ENCODE results near the gene SOX21.
"Not testable (repeated sequence)": the region's sequence is repeated elsewhere in the genome, so short reads cannot be mapped to it uniquely, and the experiment has no call there.

SOX21 gene

DNA sequence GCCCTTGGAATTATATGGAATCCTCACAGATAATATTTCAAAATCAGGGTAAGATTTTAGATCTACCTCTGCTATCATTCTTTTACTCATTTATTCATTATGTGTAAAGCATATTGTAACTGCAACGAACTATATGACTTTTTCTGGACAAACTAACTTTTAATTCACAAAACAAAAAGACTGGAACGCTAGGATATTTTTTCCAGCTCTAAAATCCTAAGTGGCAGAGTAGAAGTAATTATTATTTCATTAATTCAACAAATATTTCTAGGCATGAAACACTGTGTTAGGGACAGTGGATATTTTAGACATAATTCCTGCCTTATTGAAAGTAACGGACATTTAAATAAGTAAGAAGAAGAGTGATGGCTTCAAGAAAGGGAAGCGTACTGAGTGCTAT lies 26.9 kb upstream of the SOX21 start:
- no peak for DNase-seq (ENCODE audit: low read depth)
- TF ChIP-seq, protein P1, sequence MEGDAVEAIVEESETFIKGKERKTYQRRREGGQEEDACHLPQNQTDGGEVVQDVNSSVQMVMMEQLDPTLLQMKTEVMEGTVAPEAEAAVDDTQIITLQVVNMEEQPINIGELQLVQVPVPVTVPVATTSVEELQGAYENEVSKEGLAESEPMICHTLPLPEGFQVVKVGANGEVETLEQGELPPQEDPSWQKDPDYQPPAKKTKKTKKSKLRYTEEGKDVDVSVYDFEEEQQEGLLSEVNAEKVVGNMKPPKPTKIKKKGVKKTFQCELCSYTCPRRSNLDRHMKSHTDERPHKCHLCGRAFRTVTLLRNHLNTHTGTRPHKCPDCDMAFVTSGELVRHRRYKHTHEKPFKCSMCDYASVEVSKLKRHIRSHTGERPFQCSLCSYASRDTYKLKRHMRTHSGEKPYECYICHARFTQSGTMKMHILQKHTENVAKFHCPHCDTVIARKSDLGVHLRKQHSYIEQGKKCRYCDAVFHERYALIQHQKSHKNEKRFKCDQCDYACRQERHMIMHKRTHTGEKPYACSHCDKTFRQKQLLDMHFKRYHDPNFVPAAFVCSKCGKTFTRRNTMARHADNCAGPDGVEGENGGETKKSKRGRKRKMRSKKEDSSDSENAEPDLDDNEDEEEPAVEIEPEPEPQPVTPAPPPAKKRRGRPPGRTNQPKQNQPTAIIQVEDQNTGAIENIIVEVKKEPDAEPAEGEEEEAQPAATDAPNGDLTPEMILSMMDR (conservative IDR thresholded peaks at IDR 0.05; ENCODE audit: control insufficient read depth, insufficient read depth, low read depth, low read length): no peak

DNA sequence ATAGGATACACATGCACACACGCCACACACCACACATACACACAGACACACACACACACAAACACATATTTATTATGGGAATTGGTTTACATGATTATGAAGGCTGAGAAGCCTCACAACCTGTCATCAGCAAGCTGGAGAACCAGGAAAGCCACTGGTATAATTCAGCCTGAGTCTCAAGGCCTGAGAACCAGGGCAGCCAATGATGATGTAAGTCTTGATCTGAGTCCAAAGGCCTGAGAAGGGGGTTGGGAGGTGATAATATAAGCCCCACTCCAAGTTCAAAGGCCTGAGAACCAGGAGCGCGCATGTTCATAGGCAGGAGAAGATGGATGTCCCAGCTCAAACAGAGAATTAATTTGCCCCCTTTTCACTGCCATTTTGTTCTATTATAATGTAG lies 18.7 kb upstream of the SOX21 start:
- DNase-seq (ENCODE audit: low read depth): no peak
- TF ChIP-seq, protein P1 (conservative IDR thresholded peaks at IDR 0.05; ENCODE audit: control insufficient read depth, insufficient read depth, low read depth, low read length): no peak
- no peak overlapping the region for H3K4me3 ChIP-seq (ENCODE audit: control insufficient read depth, low read depth, low read length)

More for the DNA sequence above, 26.9 kb upstream of the SOX21 start:
- no peak overlapping the region for H3K4me3 ChIP-seq (ENCODE audit: control insufficient read depth, low read depth, low read length)

DNA sequence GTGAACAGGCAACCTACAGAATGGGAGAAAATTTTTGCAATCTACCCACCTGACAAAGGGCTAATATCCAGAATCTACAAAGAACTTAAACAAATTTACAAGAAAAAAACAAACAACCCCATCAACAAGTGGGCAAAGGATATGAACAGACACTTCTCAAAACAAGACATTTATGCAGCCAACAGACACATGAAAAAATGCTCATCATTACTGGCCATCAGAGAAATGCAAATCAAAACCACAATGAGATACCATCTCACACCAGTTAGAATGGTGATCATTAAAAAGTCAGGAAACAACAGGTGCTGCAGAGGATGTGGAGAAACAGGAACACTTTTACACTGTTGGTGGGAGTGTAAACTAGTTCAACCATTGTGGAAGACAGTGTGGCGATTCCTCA lies 17.6 kb upstream of the SOX21 start:
- not testable (repeated sequence) for H3K4me3 ChIP-seq (ENCODE audit: control insufficient read depth, low read depth, low read length); DNase-seq (ENCODE audit: low read depth)

DNA sequence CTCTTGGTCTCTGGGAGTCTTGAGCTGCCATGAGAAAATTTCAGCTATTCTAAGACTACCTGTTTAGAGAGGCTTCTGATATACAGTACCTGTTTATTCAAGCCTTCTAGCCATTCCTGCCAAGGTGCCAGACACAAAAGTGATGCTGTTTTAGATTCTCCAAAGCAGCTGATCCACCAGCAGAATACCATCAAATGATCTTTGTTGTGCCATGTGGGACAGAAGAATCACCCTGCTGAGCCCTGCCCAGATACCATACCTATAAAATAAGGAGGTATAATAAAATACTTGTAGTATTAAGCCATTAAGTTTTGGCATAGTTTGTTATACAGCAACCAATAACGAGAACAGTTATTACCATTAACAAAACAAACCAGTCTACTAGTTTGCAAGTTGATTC lies 14.1 kb upstream of the SOX21 start:
- TF ChIP-seq, protein P1 (conservative IDR thresholded peaks at IDR 0.05; ENCODE audit: control insufficient read depth, insufficient read depth, low read depth, low read length): no peak
- no peak overlapping the region for H3K4me3 ChIP-seq (ENCODE audit: control insufficient read depth, low read depth, low read length)
- DNase-seq (ENCODE audit: low read depth): no peak

DNA sequence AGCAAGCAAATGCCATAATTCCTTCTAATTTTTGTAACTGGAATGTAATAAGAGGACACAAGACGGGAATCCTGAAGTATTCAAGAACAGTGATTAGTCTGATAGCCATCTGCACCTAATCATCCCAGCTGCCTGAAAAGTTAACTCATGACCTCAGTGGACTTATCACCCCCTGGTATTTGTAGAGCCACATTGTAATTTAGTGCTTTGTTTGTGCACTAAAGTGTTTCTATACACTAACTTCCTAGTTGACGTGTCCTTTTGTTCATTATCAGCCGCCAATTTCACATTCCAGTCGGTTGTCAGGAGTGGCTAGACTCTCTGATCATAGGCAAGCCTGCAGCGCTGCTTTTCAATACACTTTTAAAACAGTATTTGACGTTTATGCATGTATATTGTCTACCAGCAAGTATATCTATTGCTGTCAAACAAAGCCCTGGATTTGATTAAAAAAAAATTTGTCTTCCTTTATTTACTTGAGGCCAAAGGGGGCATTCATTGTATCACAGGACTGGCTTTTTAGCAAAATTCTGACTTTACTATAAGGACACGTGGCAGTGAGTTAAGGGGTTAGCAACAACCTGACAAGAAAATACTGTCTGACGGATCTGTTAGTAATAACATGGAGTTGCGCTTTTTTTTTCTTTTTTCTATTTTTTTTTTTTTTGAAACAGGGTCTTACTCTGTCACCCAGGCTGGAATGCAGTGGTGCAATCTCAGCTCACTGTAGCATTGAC lies 10.4 kb upstream of the SOX21 start:
- no peak for DNase-seq (ENCODE audit: low read depth)
- TF ChIP-seq, protein P1 (conservative IDR thresholded peaks at IDR 0.05; ENCODE audit: control insufficient read depth, insufficient read depth, low read depth, low read length): no peak
- no peak overlapping the region for H3K4me3 ChIP-seq (ENCODE audit: control insufficient read depth, low read depth, low read length)

DNA sequence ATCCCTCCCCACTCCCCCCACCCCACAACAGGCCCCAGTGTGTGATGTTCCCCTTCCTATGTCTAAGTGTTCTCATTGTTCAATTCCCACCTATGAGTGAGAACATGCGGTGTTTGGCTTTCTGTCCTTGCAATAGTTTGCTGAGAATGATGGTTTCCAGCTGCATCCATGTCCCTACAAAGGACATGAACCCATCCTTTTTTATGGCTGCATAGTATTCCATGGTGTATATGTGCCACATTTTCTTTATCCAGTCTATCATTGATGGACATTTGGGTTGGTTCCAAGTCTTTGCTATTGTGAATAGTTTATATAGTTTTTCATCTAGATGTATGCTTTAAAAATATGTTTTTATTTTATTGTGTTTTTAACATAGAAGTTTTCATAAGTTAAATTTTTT lies 6.4 kb upstream of the SOX21 start:
- DNase-seq (ENCODE audit: low read depth); H3K4me3 ChIP-seq (ENCODE audit: control insufficient read depth, low read depth, low read length): not testable (repeated sequence)

DNA sequence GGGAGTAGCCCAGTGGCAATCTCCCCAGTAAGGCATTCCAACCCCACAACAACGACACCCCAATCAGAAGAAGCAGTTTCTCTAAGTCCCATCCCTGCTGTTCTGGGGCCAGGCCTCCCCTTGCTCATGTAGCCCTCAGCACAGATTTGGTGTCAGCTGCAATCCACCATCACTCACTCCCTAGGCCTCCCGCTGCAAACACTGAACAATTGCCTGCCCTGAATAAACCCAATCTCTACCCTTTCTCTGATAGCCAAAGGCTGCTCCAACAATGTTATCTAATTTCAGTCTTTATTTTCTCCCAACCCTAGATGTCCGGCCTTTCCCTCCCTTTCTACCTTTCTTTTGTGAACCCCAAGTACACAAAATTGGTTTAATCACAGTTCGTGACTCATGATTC lies 5.6 kb upstream of the SOX21 start:
- no peak overlapping the region for H3K4me3 ChIP-seq (ENCODE audit: control insufficient read depth, low read depth, low read length)
- no peak for DNase-seq (ENCODE audit: low read depth)
- TF ChIP-seq, protein P1 (conservative IDR thresholded peaks at IDR 0.05; ENCODE audit: control insufficient read depth, insufficient read depth, low read depth, low read length): no peak

DNA sequence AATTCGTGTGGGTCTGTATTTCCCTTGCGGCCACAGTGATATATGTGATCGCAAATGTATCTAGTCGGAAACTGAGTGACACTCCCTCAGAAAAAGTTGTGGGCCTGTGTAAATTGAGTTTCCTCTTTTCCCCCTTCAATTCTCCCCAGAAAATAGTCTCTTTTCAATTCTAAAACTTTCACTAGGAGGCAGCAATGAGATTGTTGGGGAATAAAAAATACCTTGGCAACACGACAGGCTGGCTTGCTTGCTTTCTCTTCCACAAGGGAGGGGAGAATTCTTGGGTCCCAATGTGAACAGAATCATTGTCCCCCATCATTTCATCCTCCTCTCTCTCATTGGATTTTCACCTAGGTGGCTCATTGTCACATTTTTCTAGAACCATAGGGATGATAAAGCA lies 3.7 kb upstream of the SOX21 start:
- no peak for DNase-seq (ENCODE audit: low read depth)
- TF ChIP-seq, protein P1 (conservative IDR thresholded peaks at IDR 0.05; ENCODE audit: control insufficient read depth, insufficient read depth, low read depth, low read length): peak; percentile 31
- H3K4me3 ChIP-seq (ENCODE audit: control insufficient read depth, low read depth, low read length): no peak overlapping the region
